HG03378 (cell line): ENCODE data around the gene ATL3.
"Not testable (repeated sequence)": the region's sequence is repeated elsewhere in the genome, so short reads cannot be mapped to it uniquely, and the experiment has no call there.

Experiments
- ATAC-seq: cut with Tn5 transposase; IDR thresholded peaks from one replicate; pipeline ENCODE4 v1.9.1; 2021; ENCODE audit warnings: mild to moderate bottlenecking, moderate library complexity; ENCODE audit not compliant: unreplicated experiment

ATL3 gene

GRCh38 chr11:63682066-63683021 lies 11.2 kb upstream of the ATL3 start:
- ATAC-seq = peak; percentile 8

DNA sequence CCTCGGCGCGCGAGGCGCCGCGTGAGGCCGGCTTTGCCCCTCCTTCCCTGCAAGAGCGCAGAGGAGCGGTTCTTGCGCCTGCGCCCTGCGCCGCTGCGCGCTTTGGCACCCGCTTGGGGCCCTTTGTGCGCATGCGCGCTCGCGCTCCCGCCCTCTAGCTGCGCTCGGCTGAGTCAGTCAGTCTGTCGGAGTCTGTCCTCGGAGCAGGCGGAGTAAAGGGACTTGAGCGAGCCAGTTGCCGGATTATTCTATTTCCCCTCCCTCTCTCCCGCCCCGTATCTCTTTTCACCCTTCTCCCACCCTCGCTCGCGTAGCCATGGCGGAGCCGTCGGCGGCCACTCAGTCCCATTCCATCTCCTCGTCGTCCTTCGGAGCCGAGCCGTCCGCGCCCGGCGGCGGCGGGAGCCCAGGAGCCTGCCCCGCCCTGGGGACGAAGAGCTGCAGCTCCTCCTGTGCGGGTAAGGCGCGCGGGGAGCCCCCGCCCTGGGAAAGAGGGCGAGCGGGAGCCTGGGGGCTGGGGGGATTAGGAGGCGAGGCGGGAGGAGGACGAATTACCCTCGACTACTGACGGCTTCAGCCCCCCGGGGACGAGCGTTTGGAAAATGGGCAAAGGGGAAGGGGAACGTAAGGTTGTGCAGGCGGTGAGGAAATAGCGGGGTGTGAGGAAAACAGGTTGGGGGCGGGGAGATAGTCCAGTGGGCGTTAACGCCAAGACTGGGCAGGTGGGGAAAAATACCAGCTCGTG lies 10.3 kb upstream of the ATL3 start, which contains the start of gene RTN3:
Gene RTN3 (plus strand): TSS at position 180 of the 745 bp plus-strand sequence. CDS start 137 bp downstream, at position 317.
- ATAC-seq = peak; percentile 82

GRCh38 chr11:63680834-63681320 lies 9.7 kb upstream of the ATL3 start:
- ATAC-seq = no peak

DNA sequence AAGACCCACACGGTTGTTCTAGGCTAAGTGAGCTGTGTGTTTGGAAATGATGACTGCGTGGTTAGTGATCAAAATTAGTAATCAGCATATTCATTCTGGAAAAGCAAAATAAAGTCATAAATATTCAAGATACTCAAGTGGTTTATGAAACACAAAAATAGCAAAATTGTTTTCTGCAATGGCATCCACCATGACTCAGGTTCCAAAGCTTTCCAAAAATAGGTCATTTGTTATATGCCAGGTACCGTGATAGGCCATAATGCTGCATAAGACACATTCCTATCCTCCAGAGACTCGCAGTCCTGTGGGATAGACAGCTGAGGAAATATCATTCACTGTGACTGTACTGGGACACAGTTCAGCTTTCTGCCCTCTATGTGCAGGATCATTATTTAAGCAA lies 2.4 kb upstream of the ATL3 start:
- no peak for ATAC-seq

GRCh38 chr11:63672936-63673539 lies 1.9 kb upstream of the ATL3 start:
- ATAC-seq = no peak

DNA sequence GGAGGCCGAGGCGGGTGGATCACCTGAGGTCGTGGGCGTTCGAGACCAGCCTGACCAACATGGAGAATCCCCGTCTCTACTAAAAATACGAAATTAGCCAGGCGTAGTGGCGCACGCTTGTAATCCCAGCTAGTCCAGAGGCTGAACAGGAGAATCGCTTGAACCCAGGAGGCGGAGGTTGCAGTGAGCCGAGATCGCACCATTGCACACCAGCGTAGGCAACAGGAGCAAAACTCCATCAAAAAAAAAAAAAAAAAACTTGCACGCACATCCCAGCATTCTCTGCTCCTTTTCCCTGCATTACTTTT lies 934 bp upstream of the ATL3 start:
- ATAC-seq = no peak

- peak; percentile 10 for ATAC-seq
These were observed 499 bp downstream of the ATL3 start for GRCh38 chr11:63670433-63671321.

DNA sequence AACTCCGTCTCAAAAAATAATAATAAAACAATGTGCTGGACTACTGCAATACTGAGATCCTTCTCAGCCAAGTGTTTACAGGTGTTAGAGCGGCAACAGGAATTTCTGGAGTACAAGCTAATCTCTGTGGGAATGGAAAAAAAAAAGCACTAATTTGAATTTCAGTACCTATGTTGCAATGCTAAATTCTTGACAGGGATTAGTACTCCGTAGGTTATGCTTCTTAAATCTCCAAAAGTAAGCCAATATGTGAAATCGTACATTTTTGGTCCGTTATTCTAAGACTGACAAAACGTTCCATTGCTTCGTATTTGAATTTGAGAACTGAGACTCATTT lies 1.1 kb downstream of the ATL3 start:
- ATAC-seq = no peak

DNA sequence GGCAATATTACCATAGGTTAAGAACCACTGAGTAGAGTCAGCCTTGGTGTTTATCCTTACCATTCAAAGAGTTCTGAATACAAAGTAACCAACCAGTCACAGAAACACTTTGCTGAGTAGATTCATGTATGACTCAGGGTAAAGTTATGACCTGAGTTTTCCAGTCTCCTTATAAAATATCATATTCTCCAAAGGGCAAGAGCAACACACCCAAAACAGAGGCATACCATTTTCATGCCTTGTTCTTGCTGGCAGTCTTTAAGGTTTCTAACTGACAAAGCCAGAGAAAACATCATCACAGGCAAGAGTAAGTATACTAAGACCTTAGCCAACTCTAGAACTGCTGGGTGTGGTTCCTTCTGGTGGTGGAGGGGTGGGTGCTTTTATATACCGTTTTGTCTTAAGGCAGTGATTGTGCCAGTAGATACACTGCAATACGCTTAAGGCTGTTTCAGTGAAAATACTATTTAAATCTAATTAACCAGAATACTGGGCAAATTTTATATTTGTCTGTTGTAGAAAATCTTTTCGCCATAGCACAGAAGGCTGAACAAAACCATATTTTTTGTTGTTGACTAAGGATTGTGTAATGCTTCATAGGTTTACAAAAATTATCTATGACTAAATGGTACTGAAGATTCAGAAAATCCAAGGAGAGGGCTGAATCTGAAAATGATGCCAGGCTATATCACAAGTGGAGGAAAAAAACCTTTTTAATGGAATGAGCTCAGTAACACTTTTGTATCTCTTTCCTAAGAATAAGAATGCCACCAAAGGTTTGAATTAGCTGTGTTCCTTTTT lies 3.0 kb downstream of the ATL3 start:
- ATAC-seq = no peak

- ATAC-seq = no peak
These were observed 4.3 kb downstream of the ATL3 start for GRCh38 chr11:63666874-63667273.

GRCh38 chr11:63663809-63664208 lies 7.4 kb downstream of the ATL3 start:
- ATAC-seq = no peak

DNA sequence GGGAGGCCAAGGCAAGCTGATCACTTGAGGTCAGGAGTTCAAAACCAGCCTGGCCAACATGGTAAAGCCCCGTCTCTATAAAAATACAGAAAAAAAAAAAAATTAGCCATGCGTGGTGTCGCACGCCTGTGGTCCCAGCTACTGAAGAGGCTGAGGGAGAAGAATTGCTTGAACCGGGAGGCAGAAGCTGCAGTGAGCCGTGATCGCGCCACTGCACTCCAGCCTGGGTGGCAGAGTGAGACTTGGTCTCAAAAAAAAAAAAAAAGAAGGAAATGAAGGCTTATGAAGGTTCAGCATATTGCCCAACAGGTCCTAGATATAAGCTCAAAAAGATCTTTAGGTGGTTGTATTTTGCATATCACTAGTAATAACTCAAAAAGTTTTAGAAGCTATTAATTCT lies 10.2 kb downstream of the ATL3 start:
- no peak for ATAC-seq

- ATAC-seq = no peak
These were observed 18.5 kb downstream of the ATL3 start for GRCh38 chr11:63652671-63653070.

- no peak for ATAC-seq
These were observed 28.0 kb downstream of the ATL3 start for GRCh38 chr11:63643205-63643604.

DNA sequence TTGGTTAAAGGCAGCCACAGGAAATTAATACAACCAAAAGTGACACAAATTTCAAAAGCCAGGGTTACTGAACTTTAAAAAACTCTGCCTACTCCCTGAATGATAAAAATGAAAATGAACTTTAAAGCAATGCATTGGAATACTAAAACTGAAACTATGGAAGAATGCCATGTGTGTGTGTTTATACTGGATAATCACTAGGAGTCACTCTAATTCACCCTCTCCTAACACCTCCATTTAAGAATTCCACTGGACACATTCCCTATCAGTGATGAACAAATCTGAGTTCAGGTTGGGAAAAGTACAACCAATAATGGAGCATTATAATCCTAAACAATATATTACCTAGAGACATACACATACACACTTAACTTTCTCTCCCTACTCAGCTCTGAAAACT lies 29.4 kb downstream of the ATL3 start:
- ATAC-seq = no peak

DNA sequence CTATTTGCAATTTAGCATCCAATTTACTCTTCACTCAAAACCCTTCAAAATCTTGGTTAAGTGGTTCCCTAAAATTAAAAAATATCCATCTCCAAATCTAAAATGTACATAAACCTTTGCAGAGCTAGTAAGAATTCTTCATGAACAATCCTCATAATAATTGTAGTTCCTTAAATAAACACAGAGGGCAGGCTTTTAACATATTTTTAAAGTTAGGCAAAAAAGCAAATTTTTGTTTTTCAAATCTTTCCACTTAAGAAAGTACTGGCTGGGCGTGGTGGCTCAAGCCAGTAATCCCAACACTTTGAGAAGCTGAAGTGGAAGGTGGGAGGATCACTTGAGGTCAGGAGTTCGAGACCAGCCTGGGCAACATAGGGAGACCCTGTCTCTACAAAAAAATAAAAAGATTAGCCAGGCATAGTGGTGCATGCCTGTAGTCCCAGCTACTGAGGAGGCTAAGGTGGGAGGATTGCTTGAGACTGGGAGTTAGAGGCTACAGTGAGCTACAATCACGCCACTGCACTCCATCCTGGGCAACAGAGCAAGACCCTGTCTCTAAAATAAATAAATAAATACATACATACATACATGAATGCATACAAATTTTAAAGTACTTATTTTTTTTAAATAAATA lies 31.9 kb downstream of the ATL3 start:
- no peak for ATAC-seq

- ATAC-seq = not testable (repeated sequence)
These were observed 32.7 kb downstream of the ATL3 start for GRCh38 chr11:63638436-63638835.

- no peak for ATAC-seq
These were observed 35.3 kb downstream of the ATL3 start for GRCh38 chr11:63635762-63636465.

DNA sequence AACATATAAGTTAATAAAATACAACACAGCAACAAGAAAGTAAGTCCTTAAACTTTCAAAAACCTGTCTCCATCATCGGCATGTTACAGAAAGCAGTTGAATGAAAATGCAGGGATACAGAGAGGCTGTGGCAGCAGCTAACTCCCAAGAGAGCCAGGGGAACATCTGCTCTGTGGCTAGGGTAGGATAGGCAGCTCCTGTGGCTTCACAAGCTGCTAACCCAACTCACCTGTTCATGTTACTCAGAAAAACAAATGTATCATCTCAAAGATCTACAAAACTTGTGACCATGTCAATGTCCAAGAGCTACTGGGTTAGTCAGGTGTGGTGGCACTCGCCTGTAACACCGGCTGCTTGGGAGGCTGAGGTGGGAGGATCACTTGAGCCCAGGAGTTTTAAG lies 41.8 kb downstream of the ATL3 start:
- ATAC-seq = no peak
